Activated naive CD4-positive, alpha-beta T cell treated with anti-CD3 and anti-CD28 coated beads for 36 hours (primary cell): ENCODE measurements around the gene TOX3. TPM values are rescaled to one million over a fixed set of nuclear protein-coding genes. Genes with fewer than 3 reads are reported as not detected.

ENCODE experiments used
- CTCF ChIA-PET: fragments of 350-600 bp; sonication (Branson Sonifier 250); formaldehyde crosslinking; loops from one replicate; lab custom pipeline; 2021; ENCODE audit warnings: antibody characterized with exemption; lab: Charles Lee
- DNase-seq: peaks from one replicate; pipeline ENCODE4 v3.0.0-alpha.2; 2020
- H3K27ac Mint-ChIP-seq: one replicate; pipeline ENCODE4 v1.8.0; 2021; ENCODE audit warnings: mild to moderate bottlenecking, mixed read lengths
- H3K27me3 Mint-ChIP-seq: one replicate; pipeline ENCODE4 v1.8.0; 2021; ENCODE audit warnings: low read depth, mixed read lengths
- H3K36me3 Mint-ChIP-seq: one replicate; pipeline ENCODE4 v1.8.0; 2021; ENCODE audit warnings: low read depth, mixed read lengths
- H3K4me1 Mint-ChIP-seq: one replicate; pipeline ENCODE4 v1.8.0; 2021; ENCODE audit warnings: low read depth, mixed read lengths
- H3K4me3 Mint-ChIP-seq: one replicate; pipeline ENCODE4 v1.8.0; 2021; ENCODE audit warnings: mild to moderate bottlenecking, moderate library complexity, mixed read lengths
- H3K9me3 Mint-ChIP-seq: one replicate; pipeline ENCODE4 v1.8.0; 2021; ENCODE audit warnings: mixed read lengths
- intact Hi-C: fragments of 100-400 bp; cut with micrococcal nuclease; formaldehyde crosslinking; loops from one replicate; pipeline ENCODE4 v1.15.1; 2023
- total RNA-seq, 2 experiments: library from RNA; stranded (reverse); gene quantifications; one replicate each; pipeline ENCODE4 v1.2.3, GENCODE V29; 2021

Gene TOX3
- total RNA-seq, 2 experiments from 2014 or later: not detected

- intact Hi-C loops: no loop called here
- H3K36me3 Mint-ChIP-seq: no peaks in the 10 kb centered on the region
- peaks cover 2% of the 10 kb centered on the region for H3K9me3 Mint-ChIP-seq
- H3K4me1 Mint-ChIP-seq: no peaks in the 10 kb centered on the region
- CTCF ChIA-PET: no interaction called here
- H3K4me3 Mint-ChIP-seq: no peak overlapping the region
- H3K27ac Mint-ChIP-seq: no peak overlapping the region
- no peak for DNase-seq
- H3K27me3 Mint-ChIP-seq: no peaks in the 10 kb centered on the region
Measured at GRCh38 chr16:52521570-52521969, 25.4 kb downstream of the TOX3 start.

DNA sequence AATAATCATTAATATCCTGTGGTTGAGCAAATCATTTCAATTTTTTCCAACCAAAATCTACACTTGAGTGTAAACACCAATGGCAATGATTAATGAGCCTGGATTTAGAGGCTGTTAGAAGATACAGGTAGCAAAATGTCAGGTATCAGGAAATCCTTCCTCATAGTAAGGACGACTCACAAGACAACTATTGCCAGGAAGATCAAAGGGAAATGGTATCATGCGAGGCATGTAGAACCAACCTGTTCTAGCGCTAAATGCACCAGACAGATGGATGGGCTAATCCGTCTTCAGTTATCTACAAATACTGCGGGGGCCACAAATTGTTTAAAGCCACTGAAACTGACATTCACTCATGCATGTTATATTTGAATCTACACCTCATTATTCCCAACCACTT is 28.1 kb downstream of the TOX3 start:
- CTCF ChIA-PET: no interaction called here
- no peak overlapping the region for H3K4me3 Mint-ChIP-seq
- H3K27me3 Mint-ChIP-seq: no peaks in the 10 kb centered on the region
- DNase-seq: no peak
- intact Hi-C loops: no loop called here
- no peaks in the 10 kb centered on the region for H3K36me3 Mint-ChIP-seq
- H3K9me3 Mint-ChIP-seq: peaks cover 4% of the 10 kb centered on the region
- H3K27ac Mint-ChIP-seq: no peak overlapping the region
- H3K4me1 Mint-ChIP-seq: no peaks in the 10 kb centered on the region

GRCh38 chr16:52515068-52515671 is 31.8 kb downstream of the TOX3 start:
- H3K36me3 Mint-ChIP-seq: no peaks in the 10 kb centered on the region
- intact Hi-C loops: no loop called here
- peaks cover 2% of the 10 kb centered on the region for H3K9me3 Mint-ChIP-seq
- CTCF ChIA-PET: interaction anchor here (0.6 kb wide), 1 partner anchor 54 kb away, joined by 3 read pairs; no protein-coding TSS in a partner anchor
- H3K4me1 Mint-ChIP-seq: no peaks in the 10 kb centered on the region
- H3K27me3 Mint-ChIP-seq: no peaks in the 10 kb centered on the region
- DNase-seq: no peak
- H3K4me3 Mint-ChIP-seq: no peak overlapping the region
- H3K27ac Mint-ChIP-seq: no peak overlapping the region

DNA sequence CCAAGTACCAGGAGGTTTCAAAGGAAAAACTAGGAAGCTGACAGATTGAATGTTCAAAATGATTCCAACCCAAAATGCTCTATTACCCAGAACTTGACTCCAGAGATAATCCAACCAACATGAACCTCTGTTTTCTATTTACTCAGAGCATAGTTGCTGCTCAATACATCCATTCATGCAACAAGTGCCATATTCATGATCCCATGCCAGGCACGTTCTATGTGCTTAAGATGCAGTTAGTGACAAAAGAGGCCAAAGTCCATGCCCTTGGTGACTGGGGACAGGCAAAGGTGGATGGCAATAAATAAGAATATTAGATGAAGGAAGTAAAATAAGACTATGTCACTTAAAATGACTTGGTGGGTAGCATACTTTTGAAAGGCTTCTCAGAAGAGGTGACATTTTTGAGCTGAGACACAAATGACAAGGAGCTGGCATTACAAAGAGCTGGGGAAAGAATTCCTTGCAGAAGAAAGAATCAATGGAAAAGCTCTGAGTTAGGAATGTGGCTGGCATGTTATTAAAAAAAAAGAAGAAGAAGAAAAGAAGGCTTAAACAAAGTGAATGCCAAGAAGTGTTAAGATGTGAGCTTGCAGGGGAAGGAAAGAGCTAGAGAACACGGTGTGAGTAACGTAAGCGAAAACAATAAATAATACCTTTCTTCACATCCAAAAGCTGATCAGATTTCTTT is 34.5 kb downstream of the TOX3 start:
- no peak for DNase-seq
- H3K4me3 Mint-ChIP-seq: no peak overlapping the region
- H3K27me3 Mint-ChIP-seq: no peaks in the 10 kb centered on the region
- intact Hi-C loops: no loop called here
- H3K4me1 Mint-ChIP-seq: no peaks in the 10 kb centered on the region
- CTCF ChIA-PET: no interaction called here
- H3K36me3 Mint-ChIP-seq: no peaks in the 10 kb centered on the region
- peaks cover 2% of the 10 kb centered on the region for H3K9me3 Mint-ChIP-seq
- H3K27ac Mint-ChIP-seq: no peak overlapping the region

GRCh38 chr16:52501746-52502145 is 45.2 kb downstream of the TOX3 start:
- Mint-ChIP-seq H3K9me3 (no peaks in the 10 kb centered on the region), H3K36me3 (no peaks in the 10 kb centered on the region), H3K4me1 (no peaks in the 10 kb centered on the region), H3K27me3 (peaks cover 3% of the 10 kb centered on the region), H3K4me3 (no peak overlapping the region), H3K27ac (no peak overlapping the region)
- DNase-seq: no peak
- intact Hi-C loops: no loop called here
- CTCF ChIA-PET: no interaction called here

GRCh38 chr16:52500963-52501362 is 46.0 kb downstream of the TOX3 start:
- no peaks in the 10 kb centered on the region for H3K9me3 Mint-ChIP-seq
- peaks cover 3% of the 10 kb centered on the region for H3K27me3 Mint-ChIP-seq
- no peak overlapping the region for H3K27ac Mint-ChIP-seq
- no peak for DNase-seq
- H3K4me3 Mint-ChIP-seq: no peak overlapping the region
- intact Hi-C loops: no loop called here
- H3K4me1 Mint-ChIP-seq: no peaks in the 10 kb centered on the region
- H3K36me3 Mint-ChIP-seq: no peaks in the 10 kb centered on the region
- CTCF ChIA-PET: no interaction called here

DNA sequence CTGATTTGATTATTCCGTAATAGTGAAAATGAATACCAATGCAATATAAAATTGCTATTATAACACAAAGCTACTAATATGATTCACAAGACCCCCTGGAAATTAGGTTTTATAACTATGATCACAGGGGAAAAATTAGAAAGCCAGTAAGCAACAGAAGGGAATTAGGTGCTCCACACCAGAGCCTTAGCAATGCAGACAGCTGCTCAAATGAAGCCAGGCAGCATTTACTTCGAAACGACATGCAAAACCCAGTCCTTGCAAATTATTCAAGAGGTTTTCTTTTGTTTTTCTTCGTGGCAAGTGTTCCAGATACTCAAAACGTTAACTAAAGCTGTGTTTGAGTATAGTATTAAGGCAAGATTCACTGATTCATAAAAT is 47.9 kb downstream of the TOX3 start:
- no peak overlapping the region for H3K27ac Mint-ChIP-seq
- DNase-seq: no peak
- CTCF ChIA-PET: no interaction called here
- no peaks in the 10 kb centered on the region for H3K4me1 Mint-ChIP-seq
- no peaks in the 10 kb centered on the region for H3K36me3 Mint-ChIP-seq
- intact Hi-C loops: no loop called here
- H3K4me3 Mint-ChIP-seq: no peak overlapping the region
- H3K9me3 Mint-ChIP-seq: no peaks in the 10 kb centered on the region
- peaks cover 6% of the 10 kb centered on the region for H3K27me3 Mint-ChIP-seq

- H3K4me1 Mint-ChIP-seq: no peaks in the 10 kb centered on the region
Measured at GRCh38 chr16:52498328-52499059, 48.4 kb downstream of the TOX3 start.

DNA sequence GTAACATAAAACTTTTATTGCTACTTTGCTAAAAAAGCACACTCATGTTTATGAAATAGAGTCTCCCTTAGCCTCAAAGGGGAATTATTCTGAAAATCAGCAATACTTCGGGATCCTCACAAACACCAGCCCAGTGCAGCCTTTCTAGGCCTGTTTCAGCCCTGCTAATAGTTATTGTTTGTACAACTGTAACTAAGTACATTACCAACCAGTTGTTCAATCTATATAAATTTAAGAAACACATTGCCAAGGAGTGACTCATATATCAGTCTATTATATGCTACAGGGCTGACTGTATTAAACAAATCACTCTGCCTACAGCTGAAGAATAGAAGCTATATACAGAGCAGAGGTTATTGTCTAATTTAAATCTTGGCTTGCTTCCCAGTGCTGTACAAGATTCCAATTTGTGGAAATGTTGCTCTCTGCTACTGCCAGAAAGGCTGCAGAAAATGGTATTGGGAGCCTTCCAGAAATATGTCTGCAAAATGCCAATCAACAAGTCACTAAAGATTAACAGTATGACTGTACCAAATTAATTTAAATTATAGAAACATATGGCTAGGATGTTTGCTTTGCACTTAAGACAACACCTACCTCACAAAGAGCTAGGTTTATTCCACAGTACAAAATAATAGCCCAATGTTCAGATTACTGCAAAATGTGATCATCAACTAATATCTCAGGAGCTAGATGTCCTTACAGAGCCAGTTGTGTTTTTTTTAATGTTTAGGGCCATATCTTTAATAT is 49.7 kb downstream of the TOX3 start:
- intact Hi-C loops: no loop called here
- no peaks in the 10 kb centered on the region for H3K36me3 Mint-ChIP-seq
- no peak for DNase-seq
- CTCF ChIA-PET: no interaction called here
- no peaks in the 10 kb centered on the region for H3K4me1 Mint-ChIP-seq
- no peak overlapping the region for H3K27ac Mint-ChIP-seq
- no peaks in the 10 kb centered on the region for H3K9me3 Mint-ChIP-seq
- peaks cover 6% of the 10 kb centered on the region for H3K27me3 Mint-ChIP-seq
- H3K4me3 Mint-ChIP-seq: no peak overlapping the region

More at GRCh38 chr16:52498328-52499059, 48.4 kb downstream of the TOX3 start:
- Mint-ChIP-seq H3K27me3 (peaks cover 6% of the 10 kb centered on the region), H3K4me3 (no peak overlapping the region), H3K9me3 (no peaks in the 10 kb centered on the region), H3K27ac (no peak overlapping the region), H3K36me3 (no peaks in the 10 kb centered on the region)
- CTCF ChIA-PET: no interaction called here
- intact Hi-C loops: no loop called here
- DNase-seq: no peak

GRCh38 chr16:52496051-52496876 is 50.7 kb downstream of the TOX3 start:
- H3K9me3 Mint-ChIP-seq: no peaks in the 10 kb centered on the region
- CTCF ChIA-PET: no interaction called here
- DNase-seq: no peak
- peaks cover 6% of the 10 kb centered on the region for H3K27me3 Mint-ChIP-seq
- H3K4me1 Mint-ChIP-seq: no peaks in the 10 kb centered on the region
- H3K36me3 Mint-ChIP-seq: no peaks in the 10 kb centered on the region
- no peak overlapping the region for H3K4me3 Mint-ChIP-seq
- intact Hi-C loops: no loop called here
- H3K27ac Mint-ChIP-seq: no peak overlapping the region

DNA sequence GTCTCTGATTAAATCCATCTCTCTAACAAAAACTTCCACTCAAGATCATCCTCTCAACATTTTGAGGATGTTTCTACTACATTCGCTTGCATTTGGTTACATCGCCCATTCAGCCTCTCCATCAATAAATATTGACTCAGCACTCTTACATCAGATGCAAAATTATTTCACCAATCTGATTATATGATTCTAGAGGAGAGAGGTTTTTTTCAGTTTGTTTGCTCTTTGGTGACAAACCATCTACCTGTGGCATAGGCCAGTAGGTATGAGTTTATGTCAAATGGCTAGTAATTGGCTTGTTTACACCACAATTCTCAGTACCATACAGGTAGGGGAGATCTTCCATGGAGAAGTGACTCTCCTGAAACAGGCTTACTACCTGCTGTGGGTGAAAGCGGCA is 52.3 kb downstream of the TOX3 start:
- no peaks in the 10 kb centered on the region for H3K36me3 Mint-ChIP-seq
- DNase-seq: no peak
- CTCF ChIA-PET: no interaction called here
- H3K4me3 Mint-ChIP-seq: no peak overlapping the region
- intact Hi-C loops: no loop called here
- no peaks in the 10 kb centered on the region for H3K4me1 Mint-ChIP-seq
- H3K9me3 Mint-ChIP-seq: no peaks in the 10 kb centered on the region
- H3K27me3 Mint-ChIP-seq: peaks cover 6% of the 10 kb centered on the region
- H3K27ac Mint-ChIP-seq: no peak overlapping the region

DNA sequence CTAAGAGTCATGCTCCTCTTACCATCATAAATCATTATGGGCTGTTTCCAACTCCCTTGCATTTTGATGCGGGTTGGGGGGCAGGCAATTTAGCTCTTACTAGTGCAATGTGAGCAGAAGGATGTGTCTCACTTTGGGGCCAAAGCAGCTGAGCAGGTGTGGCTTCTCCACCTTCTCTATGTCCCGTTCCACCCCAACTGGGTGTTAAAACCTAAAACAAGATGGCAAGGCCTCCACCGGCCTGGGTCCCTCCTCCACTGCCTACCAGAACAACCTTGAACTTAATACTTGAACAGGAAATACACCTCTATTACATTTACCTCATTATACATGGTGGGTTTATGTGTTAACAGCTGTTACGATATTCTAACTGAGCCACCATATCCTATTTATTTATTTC is 52.8 kb downstream of the TOX3 start:
- DNase-seq: no peak
- Mint-ChIP-seq H3K9me3 (no peaks in the 10 kb centered on the region), H3K27ac (no peak overlapping the region), H3K4me1 (no peaks in the 10 kb centered on the region), H3K36me3 (no peaks in the 10 kb centered on the region), H3K4me3 (no peak overlapping the region), H3K27me3 (peaks cover 6% of the 10 kb centered on the region)
- CTCF ChIA-PET: interaction anchor here (1.1 kb wide), 1 partner anchor 17 kb away, joined by 3 read pairs; no protein-coding TSS in a partner anchor
- intact Hi-C loops: no loop called here
